NT2/D1 (cell line): ENCODE results near the gene HOXC4.

Experiments
- YY1 ChIP-seq: IDR thresholded peaks from 2 replicates; pipeline ENCODE4 v1.6.1; 2011; ENCODE audit not compliant: insufficient read length, insufficient read depth
- ZNF274 ChIP-seq: IDR thresholded peaks from 2 replicates; pipeline ENCODE4 v1.6.1; 2011; ENCODE audit warnings: mild to moderate bottlenecking, low read depth, low read length

DNA sequence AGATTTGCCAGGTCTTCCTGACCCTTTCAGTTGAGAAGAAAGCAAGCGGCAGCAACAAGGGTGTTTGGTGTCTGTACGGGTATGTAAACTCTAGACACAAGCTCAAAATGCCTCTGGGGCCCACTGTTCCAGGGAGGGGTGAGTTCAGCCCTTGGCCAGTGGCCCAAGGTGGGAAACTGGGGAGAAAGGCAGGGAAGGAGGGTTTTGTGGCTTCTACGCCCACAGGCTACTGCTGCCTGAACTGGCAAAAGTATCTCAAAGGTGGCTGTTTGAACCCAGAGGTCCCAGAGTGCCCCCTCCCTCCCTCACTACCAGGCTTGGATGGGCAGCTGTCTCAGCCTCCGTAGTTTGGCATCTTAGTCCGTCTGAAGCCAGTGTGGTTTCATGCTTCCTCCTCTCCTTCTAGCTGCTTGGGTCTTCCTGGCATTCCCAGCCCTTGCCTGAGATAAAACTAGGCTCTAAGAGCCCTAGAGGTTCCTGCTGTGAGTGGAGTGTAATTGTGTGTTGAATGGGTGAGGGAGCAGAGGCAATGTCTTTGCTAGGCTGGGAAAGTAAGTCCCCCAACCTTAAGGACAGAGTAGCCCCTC is 15.3 kb upstream of the HOXC4 start:
- TF ChIP-seq YY1 (no peak), ZNF274 (no peak)
